Karpas-422 (cell line): ENCODE data around the gene TM9SF2. TPM values are rescaled to one million over a fixed set of nuclear protein-coding genes. Genes with fewer than 3 reads are reported as not detected.

Experiments
- DNase-seq: peaks from one replicate; pipeline ENCODE4 v3.0.0-alpha.2; 2015
- H2AFZ ChIP-seq: fragments of 200-600 bp; sonication (generic); 2 replicates; pipeline ENCODE4 v1.6.1; 2014; ENCODE audit warnings: antibody characterized with exemption, low read length, mixed read lengths
- H3K27ac ChIP-seq: fragments of 200-600 bp; sonication (generic); 2 replicates; pipeline ENCODE4 v1.5.1; 2014; ENCODE audit warnings: mild to moderate bottlenecking, low read length, moderate library complexity
- H3K27me3 ChIP-seq: fragments of 200-600 bp; sonication (generic); 2 replicates; pipeline ENCODE4 v1.6.1; 2014; ENCODE audit warnings: low read length, mixed read lengths
- H3K36me3 ChIP-seq: fragments of 200-600 bp; sonication (generic); 2 replicates; pipeline ENCODE4 v1.6.1; 2014; ENCODE audit warnings: low read length, mixed read lengths; ENCODE audit not compliant: insufficient read depth
- H3K4me1 ChIP-seq: fragments of 200-600 bp; sonication (generic); 2 replicates; pipeline ENCODE4 v1.6.1; 2014; ENCODE audit warnings: mild to moderate bottlenecking, low read length, mixed read lengths
- H3K4me2 ChIP-seq: fragments of 200-600 bp; sonication (generic); 2 replicates; pipeline ENCODE4 v1.6.1; 2014; ENCODE audit warnings: low read length, low read depth, mild to moderate bottlenecking; ENCODE audit not compliant: poor library complexity, severe bottlenecking
- H3K4me3 ChIP-seq: fragments of 200-600 bp; sonication (generic); 2 replicates; pipeline ENCODE4 v1.5.1; 2014; ENCODE audit warnings: mild to moderate bottlenecking, antibody characterized with exemption, low read length, mixed read lengths
- H3K79me2 ChIP-seq: fragments of 200-600 bp; sonication (generic); 2 replicates; pipeline ENCODE4 v1.6.1; 2014; ENCODE audit warnings: mild to moderate bottlenecking, low read length, mixed read lengths
- H3K9ac ChIP-seq: fragments of 200-600 bp; sonication (generic); 2 replicates; pipeline ENCODE4 v1.6.0; 2014; ENCODE audit warnings: low read length
- H3K9me2 ChIP-seq: fragments of 200-600 bp; sonication (generic), shearing (Covaris generic); replicated peaks from 2 replicates; pipeline ENCODE4 v1.6.0; 2014; ENCODE audit warnings: mild to moderate bottlenecking, low read length, moderate library complexity; ENCODE audit not compliant: insufficient read depth
- H3K9me3 ChIP-seq: fragments of 300-700, 200-600 bp; sonication (generic); 2 replicates; pipeline ENCODE4 v1.6.1; 2014; ENCODE audit warnings: low read length, mixed read lengths
- H4K20me1 ChIP-seq: fragments of 200-600 bp; sonication (generic); 2 replicates; pipeline ENCODE4 v1.6.1; 2014; ENCODE audit warnings: mild to moderate bottlenecking, antibody characterized with exemption, low read length, low read depth; ENCODE audit not compliant: insufficient read depth
- total RNA-seq: library from RNA; depleted of rRNA; stranded (reverse); fragments of >200 nt; shearing (Covaris generic); gene quantifications from 2 replicates; pipeline ENCODE4 v1.2.3, GENCODE V29; 2014; ENCODE audit warnings: low replicate concordance

The TM9SF2 gene
- total RNA-seq, 1 experiment from 2014 or later, result 134 TPM

- DNase-seq, result no peak
- peaks cover 80% of the 10 kb centered on the region for H3K79me2 ChIP-seq
- no peak overlapping the region for H2AFZ ChIP-seq
- H3K4me3 ChIP-seq, result no peak overlapping the region
- H3K9me3 ChIP-seq, result no peaks in the 10 kb centered on the region
- H4K20me1 ChIP-seq, result peaks cover 19% of the 10 kb centered on the region
- no peaks in the 10 kb centered on the region for H3K9me2 ChIP-seq
- peaks cover 2% of the 10 kb centered on the region; the same call in 1 of the 2 replicates for H3K4me1 ChIP-seq
- no peak overlapping the region for H3K9ac ChIP-seq
- no peak overlapping the region for H3K4me2 ChIP-seq
- H3K27ac ChIP-seq, result no peak overlapping the region
- H3K27me3 ChIP-seq, result no peaks in the 10 kb centered on the region
- peaks cover 44% of the 10 kb centered on the region; the same call in 1 of the 2 replicates for H3K36me3 ChIP-seq
Observed at GRCh38 chr13:99526549-99526948, 25.3 kb downstream of the TM9SF2 start.

GRCh38 chr13:99527301-99527700 lies 26.0 kb downstream of the TM9SF2 start:
- H3K9ac ChIP-seq, result no peak overlapping the region
- H3K79me2 ChIP-seq, result peaks cover 81% of the 10 kb centered on the region
- no peak overlapping the region for H3K27ac ChIP-seq
- no peak overlapping the region for H3K4me2 ChIP-seq
- H3K27me3 ChIP-seq, result no peaks in the 10 kb centered on the region
- H3K36me3 ChIP-seq, result peaks cover 42% of the 10 kb centered on the region; the same call in 1 of the 2 replicates
- H3K4me1 ChIP-seq, result peaks cover 2% of the 10 kb centered on the region; the same call in 1 of the 2 replicates
- H2AFZ ChIP-seq, result no peak overlapping the region
- no peaks in the 10 kb centered on the region for H3K9me2 ChIP-seq
- peaks cover 19% of the 10 kb centered on the region for H4K20me1 ChIP-seq
- H3K4me3 ChIP-seq, result no peak overlapping the region
- H3K9me3 ChIP-seq, result no peaks in the 10 kb centered on the region
- no peak for DNase-seq

GRCh38 chr13:99528547-99528946 lies 27.3 kb downstream of the TM9SF2 start:
- Histone ChIP-seq H3K79me2 (peaks cover 78% of the 10 kb centered on the region), H3K4me1 (peaks cover 2% of the 10 kb centered on the region; the same call in 1 of the 2 replicates)

DNA sequence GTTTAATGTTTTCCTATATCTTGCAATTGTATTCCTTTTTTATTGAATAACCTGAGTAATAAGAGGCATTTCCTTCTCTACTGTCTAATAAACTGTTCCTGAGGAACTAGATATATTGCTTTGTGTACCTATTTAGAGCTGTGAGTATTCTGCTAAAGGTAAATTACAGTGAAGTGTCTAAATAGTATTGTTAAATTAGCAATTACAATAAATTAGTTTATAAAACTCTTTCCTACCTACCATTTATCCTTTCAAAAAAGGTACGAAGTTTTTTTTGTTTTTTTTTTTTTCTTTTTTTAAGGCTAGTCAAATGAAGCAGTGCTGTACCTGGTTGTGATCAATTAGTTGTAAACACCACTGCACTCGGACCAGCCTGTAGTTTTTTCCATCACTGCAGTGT lies 34.8 kb downstream of the TM9SF2 start:
- Histone ChIP-seq H3K27ac (no peak overlapping the region), H3K9me3 (no peaks in the 10 kb centered on the region), H3K9me2 (no peaks in the 10 kb centered on the region), H3K4me3 (no peak overlapping the region), H3K4me1 (peaks cover 6% of the 10 kb centered on the region), H3K27me3 (no peaks in the 10 kb centered on the region), H3K79me2 (peaks cover 60% of the 10 kb centered on the region), H3K4me2 (no peak overlapping the region), H4K20me1 (no peaks in the 10 kb centered on the region), H3K36me3 (peaks cover 34% of the 10 kb centered on the region), H2AFZ (no peak overlapping the region), H3K9ac (no peak overlapping the region)
- DNase-seq, result no peak

More at GRCh38 chr13:99528547-99528946, 27.3 kb downstream of the TM9SF2 start:
- no peak overlapping the region for H3K4me3 ChIP-seq
- H3K27ac ChIP-seq, result no peak overlapping the region
- H3K4me2 ChIP-seq, result no peak overlapping the region
- no peak overlapping the region for H2AFZ ChIP-seq
- H3K36me3 ChIP-seq, result peaks cover 37% of the 10 kb centered on the region
- no peak overlapping the region for H3K9ac ChIP-seq
- no peaks in the 10 kb centered on the region for H3K9me2 ChIP-seq
- DNase-seq, result peak; percentile 69
- peaks cover 19% of the 10 kb centered on the region for H4K20me1 ChIP-seq
- H3K27me3 ChIP-seq, result no peaks in the 10 kb centered on the region
- H3K9me3 ChIP-seq, result no peaks in the 10 kb centered on the region

- Histone ChIP-seq H3K4me3 (no peak overlapping the region), H3K27ac (no peak overlapping the region), H3K9me3 (no peaks in the 10 kb centered on the region), H3K27me3 (no peaks in the 10 kb centered on the region), H3K9me2 (no peaks in the 10 kb centered on the region), H2AFZ (no peak overlapping the region), H3K9ac (no peak overlapping the region), H3K79me2 (peaks cover 28% of the 10 kb centered on the region), H4K20me1 (no peaks in the 10 kb centered on the region), H3K4me1 (peaks cover 31% of the 10 kb centered on the region), H3K36me3 (peaks cover 43% of the 10 kb centered on the region), H3K4me2 (no peak overlapping the region)
- no peak for DNase-seq
Observed at GRCh38 chr13:99540530-99540929, 39.3 kb downstream of the TM9SF2 start.

GRCh38 chr13:99542788-99543406 lies 41.6 kb downstream of the TM9SF2 start:
- DNase-seq, result peak; percentile 91
- 0 out of 2 replicates have a peak overlapping the region, but pooled peaks have one; percentile 2 for H3K9ac ChIP-seq
- peak overlapping the region; percentile 2; the same call in 1 of the 2 replicates for H3K4me3 ChIP-seq
- peaks cover 19% of the 10 kb centered on the region for H3K79me2 ChIP-seq
- no peaks in the 10 kb centered on the region for H3K27me3 ChIP-seq
- H3K9me3 ChIP-seq, result no peaks in the 10 kb centered on the region
- H4K20me1 ChIP-seq, result no peaks in the 10 kb centered on the region
- H3K4me2 ChIP-seq, result peak overlapping the region; percentile 37
- H3K9me2 ChIP-seq, result no peaks in the 10 kb centered on the region
- no peak overlapping the region for H2AFZ ChIP-seq
- peaks cover 26% of the 10 kb centered on the region for H3K4me1 ChIP-seq
- peaks cover 46% of the 10 kb centered on the region for H3K36me3 ChIP-seq
- H3K27ac ChIP-seq, result peak overlapping the region; percentile 81

DNA sequence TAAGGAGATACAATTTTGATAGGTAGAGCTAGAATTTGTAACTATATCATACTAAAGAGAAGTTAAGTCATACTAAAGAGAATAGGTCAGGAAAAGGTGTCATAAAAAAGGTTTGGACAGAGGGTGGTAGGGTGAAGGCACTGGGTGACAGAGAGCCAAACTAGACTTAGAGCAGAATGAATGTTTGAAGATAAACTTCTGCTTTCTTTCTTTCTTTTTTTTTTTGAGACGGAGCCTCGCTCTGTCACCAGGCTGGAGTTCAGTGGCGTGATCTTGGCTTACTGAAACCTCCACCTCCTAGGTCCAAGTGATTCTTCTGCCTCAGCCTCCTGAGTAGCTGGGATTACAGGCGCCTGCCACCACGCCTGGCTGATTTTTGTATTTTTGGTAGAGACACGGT lies 44.1 kb downstream of the TM9SF2 start:
- DNase-seq, result no peak
- Histone ChIP-seq H3K9me3 (no peaks in the 10 kb centered on the region), H3K79me2 (peaks cover 9% of the 10 kb centered on the region), H3K4me2 (no peak overlapping the region), H3K4me3 (no peak overlapping the region), H3K27ac (no peak overlapping the region), H2AFZ (no peak overlapping the region), H3K9me2 (no peaks in the 10 kb centered on the region), H3K36me3 (peaks cover 51% of the 10 kb centered on the region), H3K27me3 (no peaks in the 10 kb centered on the region), H3K9ac (no peak overlapping the region), H4K20me1 (no peaks in the 10 kb centered on the region), H3K4me1 (peaks cover 26% of the 10 kb centered on the region)

DNA sequence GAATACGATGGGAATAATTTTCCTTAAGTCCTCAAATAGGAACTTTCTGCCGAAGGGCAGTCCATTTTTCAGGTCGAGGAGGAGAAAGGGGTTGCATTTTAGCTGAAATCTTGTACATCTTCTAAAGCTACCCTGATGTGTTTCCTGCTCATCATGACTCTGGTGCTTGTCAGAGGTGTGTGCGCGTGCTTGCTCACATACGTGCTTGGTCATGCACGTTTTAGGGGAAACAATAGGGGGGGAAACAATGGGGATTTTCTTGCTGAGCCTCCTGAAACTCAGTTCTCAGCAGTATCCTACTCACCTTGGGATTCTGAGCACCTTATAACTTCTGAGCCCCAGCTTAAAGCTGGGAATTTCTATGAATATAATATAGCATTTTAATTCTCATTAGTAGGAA lies 44.7 kb downstream of the TM9SF2 start:
- Histone ChIP-seq H3K27me3 (no peaks in the 10 kb centered on the region), H3K4me1 (peaks cover 27% of the 10 kb centered on the region), H3K9ac (no peak overlapping the region), H3K79me2 (peaks cover 9% of the 10 kb centered on the region), H3K4me3 (no peak overlapping the region), H3K36me3 (peaks cover 51% of the 10 kb centered on the region), H2AFZ (no peak overlapping the region), H3K27ac (no peak overlapping the region), H3K9me3 (no peaks in the 10 kb centered on the region), H4K20me1 (no peaks in the 10 kb centered on the region), H3K4me2 (no peak overlapping the region), H3K9me2 (no peaks in the 10 kb centered on the region)
- no peak for DNase-seq
